Keratinocyte (primary cell): Measurements from ENCODE around the gene TMEM63B. TPM values are rescaled to one million over a fixed set of nuclear protein-coding genes. Genes with fewer than 3 reads are reported as not detected.

ENCODE experiments used
- DNase-seq: peaks from one replicate; pipeline ENCODE4 v3.0.0-alpha.2; 2011; ENCODE audit warnings: low read depth, missing footprints, low spot score
- FAIRE-seq: peaks from 2 replicates; lab custom pipeline; 2011; peaks lifted over from hg19 to GRCh38; lab: Jason Lieb, UNC
- H2AFZ ChIP-seq: 2 replicates; pipeline ENCODE4 v1.6.0; 2012; ENCODE audit warnings: low read length, control low read depth, inconsistent platforms; ENCODE audit not compliant: control insufficient read depth
- H3K27ac ChIP-seq: 2 replicates; pipeline ENCODE4 v1.5.1; 2011; ENCODE audit warnings: low read length; ENCODE audit not compliant: control insufficient read depth, insufficient read depth
- H3K27me3 ChIP-seq: 3 replicates; pipeline ENCODE4 v1.6.0; 2011; ENCODE audit warnings: low read length; ENCODE audit not compliant: control insufficient read depth, insufficient read depth; ENCODE audit errors: extremely low read depth
- H3K36me3 ChIP-seq, 2 experiments: 2 replicates in 1 of 2; 3 replicates in 1 of 2; pipeline ENCODE4 v1.5.1; 2011; ENCODE audit warnings: low read length in 2 of 2, mild to moderate bottlenecking in 1 of 2; ENCODE audit not compliant: control insufficient read depth in 2 of 2, insufficient read depth in 2 of 2; ENCODE audit errors: extremely low read depth in 1 of 2
- H3K4me1 ChIP-seq: 3 replicates; pipeline ENCODE4 v1.5.1; 2011; ENCODE audit warnings: low read length; ENCODE audit not compliant: control insufficient read depth, insufficient read depth; ENCODE audit errors: extremely low read depth
- H3K4me2 ChIP-seq: 3 replicates; pipeline ENCODE4 v1.6.0; 2011; ENCODE audit warnings: low read depth, low read length; ENCODE audit not compliant: control insufficient read depth, insufficient read depth; ENCODE audit errors: extremely low read depth
- H3K4me3 ChIP-seq, 3 experiments: fragments of 200-600 bp in 1 of 3; sonication (generic) in 1 of 3; 2 replicates in 2 of 3; 3 replicates in 1 of 3; pipeline ENCODE4 v1.5.1; 2011 to 2016; ENCODE audit warnings: low read length in 3 of 3, mild to moderate bottlenecking in 3 of 3, control low read depth in 2 of 3, inconsistent platforms in 1 of 3, low read depth in 1 of 3, mixed read lengths in 1 of 3, mixed run types in 1 of 3, moderate library complexity in 1 of 3; ENCODE audit not compliant: control insufficient read depth in 2 of 3, insufficient read depth in 2 of 3; ENCODE audit errors: extremely low read depth in 1 of 3
- H3K79me2 ChIP-seq: 2 replicates; pipeline ENCODE4 v1.6.0; 2012; ENCODE audit warnings: low read length; ENCODE audit not compliant: control insufficient read depth, insufficient read depth
- H3K9ac ChIP-seq: 3 replicates; pipeline ENCODE4 v1.6.0; 2011; ENCODE audit warnings: low read length; ENCODE audit not compliant: control insufficient read depth, insufficient read depth; ENCODE audit errors: extremely low read depth
- H3K9me1 ChIP-seq: 3 replicates; pipeline ENCODE4 v1.6.0; 2011; ENCODE audit warnings: low read length; ENCODE audit not compliant: control insufficient read depth, insufficient read depth; ENCODE audit errors: extremely low read depth
- H3K9me3 ChIP-seq: 2 replicates; pipeline ENCODE4 v1.5.1; 2012; ENCODE audit warnings: low read depth, low read length; ENCODE audit not compliant: control insufficient read depth
- H4K20me1 ChIP-seq: 3 replicates; pipeline ENCODE4 v1.6.0; 2011; ENCODE audit warnings: low read length; ENCODE audit not compliant: control insufficient read depth, insufficient read depth; ENCODE audit errors: extremely low read depth
- EZH2 ChIP-seq: IDR thresholded peaks from one replicate; pipeline ENCODE4 v1.6.1; 2012; ENCODE audit warnings: inconsistent platforms, mild to moderate bottlenecking, low read length, moderate library complexity
- dilution Hi-C: fragments of 300-500 bp; cut with MboI; formaldehyde crosslinking; loops from one replicate; pipeline ENCODE4 v1.7.0; 2020; ENCODE audit warnings: low sequenced_read_pairs; ENCODE audit not compliant: extremely low pct_ligation_motif_present
- polyA plus RNA-seq, 5 experiments: library from polyadenylated mRNA; depleted of rRNA in 3 of 5; stranded (reverse) in 3 of 5; stranded (forward) in 1 of 5; unstranded in 1 of 5; fragments of >200 nt; gene quantifications; 1 replicate in 1 of 5; 2 replicates in 3 of 5; 3 replicates in 1 of 5; pipeline versions ENCODE4 v1.2.1 to v1.2.3, GENCODE V29; 2011 to 2012; ENCODE audit warnings: missing spikeins in 2 of 5, low read depth in 1 of 5, low replicate concordance in 1 of 5
- TF ChIP-seq, protein P1 (sequence below), 3 experiments: IDR thresholded peaks in 1 of 3; conservative IDR thresholded peaks in 1 of 3; optimal IDR thresholded peaks in 1 of 3; 2 replicates in 2 of 3; 3 replicates in 1 of 3; pipeline versions ENCODE3 to v1.5.1; 2011; ENCODE audit warnings: low read length in 3 of 3, mild to moderate bottlenecking in 3 of 3, moderate library complexity in 2 of 3, control low read depth in 1 of 3, inconsistent platforms in 1 of 3; ENCODE audit not compliant: insufficient read depth in 2 of 3; ENCODE audit errors: extremely low read depth in 1 of 3

Gene TMEM63B
- polyA plus RNA-seq, 1 donor (not counting 4 experiments of a cell fraction or from before 2014, with no cell fraction given), result 64.8 TPM

DNA sequence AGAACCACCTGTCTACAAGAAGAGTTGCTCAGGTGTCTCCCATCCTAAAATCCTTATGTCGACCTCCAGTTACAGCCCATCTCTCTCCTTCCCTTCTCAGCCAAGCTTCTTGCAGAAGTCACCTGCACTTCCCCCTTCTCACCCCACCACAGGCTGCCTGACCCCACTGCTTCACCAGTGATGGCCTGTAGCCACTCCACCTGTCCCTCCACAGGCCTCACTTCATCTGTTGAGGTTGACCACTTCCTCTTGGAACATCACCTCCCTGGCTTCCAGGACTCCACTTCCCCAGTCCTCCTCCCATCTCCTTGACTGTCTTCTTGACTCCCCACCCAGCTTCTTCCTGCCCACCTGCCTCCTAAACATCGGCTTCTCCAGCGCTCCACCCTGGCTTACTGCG, 25.5 kb upstream of the TMEM63B start:
- TF ChIP-seq, protein P1, sequence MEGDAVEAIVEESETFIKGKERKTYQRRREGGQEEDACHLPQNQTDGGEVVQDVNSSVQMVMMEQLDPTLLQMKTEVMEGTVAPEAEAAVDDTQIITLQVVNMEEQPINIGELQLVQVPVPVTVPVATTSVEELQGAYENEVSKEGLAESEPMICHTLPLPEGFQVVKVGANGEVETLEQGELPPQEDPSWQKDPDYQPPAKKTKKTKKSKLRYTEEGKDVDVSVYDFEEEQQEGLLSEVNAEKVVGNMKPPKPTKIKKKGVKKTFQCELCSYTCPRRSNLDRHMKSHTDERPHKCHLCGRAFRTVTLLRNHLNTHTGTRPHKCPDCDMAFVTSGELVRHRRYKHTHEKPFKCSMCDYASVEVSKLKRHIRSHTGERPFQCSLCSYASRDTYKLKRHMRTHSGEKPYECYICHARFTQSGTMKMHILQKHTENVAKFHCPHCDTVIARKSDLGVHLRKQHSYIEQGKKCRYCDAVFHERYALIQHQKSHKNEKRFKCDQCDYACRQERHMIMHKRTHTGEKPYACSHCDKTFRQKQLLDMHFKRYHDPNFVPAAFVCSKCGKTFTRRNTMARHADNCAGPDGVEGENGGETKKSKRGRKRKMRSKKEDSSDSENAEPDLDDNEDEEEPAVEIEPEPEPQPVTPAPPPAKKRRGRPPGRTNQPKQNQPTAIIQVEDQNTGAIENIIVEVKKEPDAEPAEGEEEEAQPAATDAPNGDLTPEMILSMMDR (optimal IDR thresholded peaks at IDR 0.05 in 1 of 3, IDR thresholded peaks at IDR 0.05 in 1 of 3, conservative IDR thresholded peaks at IDR 0.05 in 1 of 3; ENCODE audit: extremely low read depth in 1 of 3, insufficient read depth in 2 of 3, low read length in 3 of 3), result no peak
- TF ChIP-seq EZH2, result no peak
- dilution Hi-C loops, result no loop called here
- H3K9ac ChIP-seq, result no peak overlapping the region
- H3K4me3 ChIP-seq, result no peak overlapping the region
- H3K27ac ChIP-seq, result no peak overlapping the region
- no peak overlapping the region for H3K4me2 ChIP-seq
- H3K36me3 ChIP-seq, result peaks cover 30 to 32% of the 10 kb centered on the region in 2 experiments
- peaks cover 8% of the 10 kb centered on the region for H4K20me1 ChIP-seq
- FAIRE-seq (no peak), DNase-seq (no peak)
- no peaks in the 10 kb centered on the region for H3K9me3 ChIP-seq
- no peak overlapping the region for H2AFZ ChIP-seq
- H3K79me2 ChIP-seq, result peaks cover 4% of the 10 kb centered on the region
- H3K4me1 ChIP-seq, result no peaks in the 10 kb centered on the region
- H3K9me1 ChIP-seq, result no peaks in the 10 kb centered on the region
- H3K27me3 ChIP-seq, result no peaks in the 10 kb centered on the region

DNA sequence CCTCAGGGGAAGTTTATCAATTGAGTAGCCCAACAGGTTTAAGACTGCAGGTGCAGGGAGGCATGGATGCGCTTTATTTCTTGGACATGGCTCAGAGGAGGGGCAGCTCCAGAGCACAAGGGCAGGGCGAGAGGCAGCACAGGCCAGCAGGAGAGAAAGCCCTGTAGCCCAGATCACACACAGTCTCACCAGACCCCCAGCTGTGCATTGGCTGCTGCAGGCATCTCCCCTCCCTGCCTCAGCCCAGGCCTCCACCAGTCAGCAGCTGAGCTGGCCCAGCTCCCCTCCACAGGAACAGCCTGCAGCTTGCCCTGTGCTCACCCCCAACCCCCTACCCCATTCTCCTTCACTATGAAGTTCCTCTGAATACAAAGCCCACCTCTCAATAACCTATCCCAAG, 24.8 kb upstream of the TMEM63B start:
- Histone ChIP-seq H3K9me1 (no peaks in the 10 kb centered on the region), H3K36me3 (peaks cover 30 to 32% of the 10 kb centered on the region in 2 experiments), H4K20me1 (peaks cover 8% of the 10 kb centered on the region), H3K4me2 (no peak overlapping the region), H3K9me3 (no peaks in the 10 kb centered on the region), H3K4me1 (no peaks in the 10 kb centered on the region), H3K27me3 (no peaks in the 10 kb centered on the region), H3K27ac (no peak overlapping the region), H3K9ac (no peak overlapping the region), H3K4me3 (no peak overlapping the region), H3K79me2 (peaks cover 7% of the 10 kb centered on the region), H2AFZ (no peak overlapping the region)
- DNase-seq (no peak), FAIRE-seq (no peak)
- TF ChIP-seq, protein P1 (optimal IDR thresholded peaks at IDR 0.05 in 1 of 3, IDR thresholded peaks at IDR 0.05 in 1 of 3, conservative IDR thresholded peaks at IDR 0.05 in 1 of 3; ENCODE audit: extremely low read depth in 1 of 3, insufficient read depth in 2 of 3, low read length in 3 of 3), result no peak
- TF ChIP-seq EZH2, result no peak
- dilution Hi-C loops, result no loop called here
